Activated naive CD8-positive, alpha-beta T cell treated with anti-CD3 and anti-CD28 coated beads, Interleukin-2, amount 50 U/mL, for 24 hours (primary cell): ENCODE measurements around the gene ZNF883.

Experiments
- ATAC-seq: fragments of 150-1000 bp; cut with Tn5 transposase; one replicate; pipeline ENCODE4 v1.10.0; 2021
- DNase-seq: peaks from one replicate; pipeline ENCODE4 v3.0.0; 2021
- H3K27ac Mint-ChIP-seq: one replicate; pipeline ENCODE4 v1.8.0; 2021; ENCODE audit warnings: mild to moderate bottlenecking, mixed read lengths
- H3K27me3 Mint-ChIP-seq: one replicate; pipeline ENCODE4 v1.8.0; 2021; ENCODE audit warnings: mixed read lengths
- H3K36me3 Mint-ChIP-seq: one replicate; pipeline ENCODE4 v1.8.0; 2021; ENCODE audit warnings: low read depth, mixed read lengths
- H3K4me1 Mint-ChIP-seq: one replicate; pipeline ENCODE4 v1.8.0; 2021; ENCODE audit warnings: mixed read lengths
- H3K4me3 Mint-ChIP-seq: one replicate; pipeline ENCODE4 v1.8.0; 2021; ENCODE audit warnings: mild to moderate bottlenecking, moderate library complexity, mixed read lengths
- H3K9me3 Mint-ChIP-seq: one replicate; pipeline ENCODE4 v1.8.0; 2021; ENCODE audit warnings: mixed read lengths

ZNF883 gene

DNA sequence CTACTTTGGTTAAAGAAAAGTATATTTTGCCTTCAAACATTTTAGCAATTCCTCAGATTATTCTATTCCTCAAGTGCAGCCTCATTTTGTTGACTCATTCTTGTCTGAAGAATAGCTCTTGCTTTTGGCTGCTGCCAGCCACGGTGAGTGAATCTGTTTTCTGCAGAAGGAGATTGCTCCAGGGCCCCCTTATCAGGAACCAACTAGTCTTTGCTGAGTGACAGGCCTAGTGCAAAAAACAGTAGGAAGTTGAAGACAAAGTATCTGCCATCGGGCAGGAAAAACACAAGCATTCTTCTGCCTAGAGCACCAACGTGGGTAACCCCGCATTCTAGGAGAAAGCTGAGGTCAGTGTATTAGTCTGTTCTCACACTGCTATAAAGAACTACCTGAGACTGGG lies 42.3 kb downstream of the ZNF883 start:
- no peak for ATAC-seq
- H3K4me3 Mint-ChIP-seq = no peak overlapping the region

DNA sequence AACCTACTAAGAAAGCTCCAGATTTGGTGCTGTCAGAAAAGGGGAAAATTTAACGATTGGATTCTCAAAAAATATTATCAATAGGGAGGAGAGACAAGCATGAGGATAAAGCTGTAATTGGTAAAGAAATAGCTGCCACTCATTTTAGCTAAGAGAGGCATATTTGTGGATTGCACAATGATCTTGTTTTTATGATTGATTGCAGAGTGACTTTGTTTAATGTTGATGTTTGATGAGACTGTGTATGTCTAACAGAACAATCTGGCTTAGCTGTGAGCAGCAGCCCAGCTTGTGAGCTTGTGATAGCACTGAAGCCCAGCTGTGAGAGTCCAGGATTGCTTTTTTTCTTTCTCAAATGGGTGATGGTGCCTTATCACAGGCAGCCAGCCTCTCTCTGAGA lies 56.4 kb downstream of the ZNF883 start:
- no peak overlapping the region for H3K27ac Mint-ChIP-seq
- peaks cover 6% of the 10 kb centered on the region for H3K27me3 Mint-ChIP-seq
- no peak for ATAC-seq
- no peak for DNase-seq
- H3K36me3 Mint-ChIP-seq = no peaks in the 10 kb centered on the region
- H3K9me3 Mint-ChIP-seq = peaks cover 5% of the 10 kb centered on the region
- no peaks in the 10 kb centered on the region for H3K4me1 Mint-ChIP-seq
- no peak overlapping the region for H3K4me3 Mint-ChIP-seq

More for the DNA sequence above, 42.3 kb downstream of the ZNF883 start:
- H3K27me3 Mint-ChIP-seq = peaks cover 16% of the 10 kb centered on the region
- DNase-seq = no peak
- H3K27ac Mint-ChIP-seq = no peak overlapping the region
- H3K4me1 Mint-ChIP-seq = no peaks in the 10 kb centered on the region
- no peaks in the 10 kb centered on the region for H3K36me3 Mint-ChIP-seq
- H3K9me3 Mint-ChIP-seq = peaks cover 9% of the 10 kb centered on the region

DNA sequence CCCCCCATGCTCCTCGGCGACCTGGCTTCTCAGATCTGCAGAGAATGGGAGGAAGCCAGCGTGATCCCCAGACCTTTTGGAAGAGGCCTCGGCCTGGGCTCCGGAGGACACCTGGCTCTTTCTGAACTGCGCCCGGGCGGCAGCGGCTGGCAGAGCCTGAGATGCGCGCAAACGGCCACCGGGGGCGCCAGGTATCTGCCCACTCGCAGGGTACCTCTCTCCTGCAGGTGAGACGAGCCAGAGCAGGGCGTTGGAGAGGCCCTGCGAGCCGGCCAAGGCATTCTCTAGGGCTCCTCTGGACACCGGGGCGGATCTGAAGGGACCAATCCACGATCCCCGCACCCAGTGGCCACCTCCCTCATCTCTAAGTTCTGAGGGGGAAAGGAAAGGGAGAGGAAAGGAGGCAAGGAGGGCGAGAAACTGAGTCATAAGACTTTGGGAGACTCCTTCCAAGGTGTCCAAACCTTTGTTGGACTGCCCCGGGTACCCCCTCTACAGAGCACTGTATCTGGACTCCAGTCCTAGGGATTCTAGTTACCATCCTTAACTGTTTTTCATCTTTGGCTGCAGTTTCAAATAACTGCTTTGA lies 66.3 kb downstream of the ZNF883 start:
- ATAC-seq (peak; percentile 28), DNase-seq (peak; percentile 8)
- no peak overlapping the region for H3K27ac Mint-ChIP-seq
- H3K36me3 Mint-ChIP-seq = peaks cover 3% of the 10 kb centered on the region
- peaks cover 16% of the 10 kb centered on the region for H3K27me3 Mint-ChIP-seq
- H3K4me3 Mint-ChIP-seq = no peak overlapping the region
- H3K9me3 Mint-ChIP-seq = peaks cover 21% of the 10 kb centered on the region
- H3K4me1 Mint-ChIP-seq = no peaks in the 10 kb centered on the region

DNA sequence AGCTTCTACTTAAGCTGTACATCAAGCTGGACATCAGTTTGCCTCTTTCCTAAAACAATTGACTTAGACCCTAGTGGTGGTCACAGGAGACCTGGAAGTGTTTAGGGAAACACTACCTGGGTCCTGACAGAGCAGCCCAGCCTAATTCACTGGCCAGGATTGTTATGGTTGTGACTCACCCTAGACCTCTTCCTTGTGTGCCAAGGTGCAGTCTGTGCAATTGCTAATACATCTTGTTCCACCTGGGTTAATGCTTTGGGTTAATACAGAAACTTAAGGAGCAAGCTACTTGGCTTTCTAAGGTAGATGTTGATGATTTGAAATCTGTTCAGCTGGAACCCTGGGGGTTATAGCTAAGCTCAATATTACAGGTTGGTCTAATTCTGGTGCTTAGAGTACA lies 72.6 kb downstream of the ZNF883 start:
- no peak for DNase-seq
- H3K4me3 Mint-ChIP-seq = no peak overlapping the region
- no peak for ATAC-seq
- peaks cover 14% of the 10 kb centered on the region for H3K27me3 Mint-ChIP-seq
- H3K9me3 Mint-ChIP-seq = no peaks in the 10 kb centered on the region
- H3K4me1 Mint-ChIP-seq = no peaks in the 10 kb centered on the region
- no peak overlapping the region for H3K27ac Mint-ChIP-seq
- H3K36me3 Mint-ChIP-seq = no peaks in the 10 kb centered on the region

DNA sequence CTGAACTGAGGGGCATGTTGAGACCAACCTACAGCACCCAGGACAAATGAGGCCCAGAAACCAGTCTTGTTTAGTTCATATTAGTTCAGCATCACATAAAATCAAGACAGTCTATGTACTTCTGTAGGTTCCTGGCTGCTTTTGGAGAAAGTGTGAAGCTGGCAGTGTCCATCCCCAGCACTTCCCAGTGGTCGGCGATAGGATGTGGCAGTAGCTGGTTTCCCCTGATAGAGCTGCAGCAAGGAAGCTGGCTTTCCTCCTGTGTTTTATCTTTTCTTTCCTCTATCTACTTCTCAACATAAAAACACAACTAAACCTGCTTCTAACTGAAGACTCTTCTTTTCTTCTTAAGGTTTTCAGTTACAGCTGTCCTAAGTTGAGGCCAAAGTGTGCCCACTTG lies 78.3 kb downstream of the ZNF883 start:
- H3K9me3 Mint-ChIP-seq = no peaks in the 10 kb centered on the region
- H3K36me3 Mint-ChIP-seq = no peaks in the 10 kb centered on the region
- H3K27me3 Mint-ChIP-seq = peaks cover 25% of the 10 kb centered on the region

DNA sequence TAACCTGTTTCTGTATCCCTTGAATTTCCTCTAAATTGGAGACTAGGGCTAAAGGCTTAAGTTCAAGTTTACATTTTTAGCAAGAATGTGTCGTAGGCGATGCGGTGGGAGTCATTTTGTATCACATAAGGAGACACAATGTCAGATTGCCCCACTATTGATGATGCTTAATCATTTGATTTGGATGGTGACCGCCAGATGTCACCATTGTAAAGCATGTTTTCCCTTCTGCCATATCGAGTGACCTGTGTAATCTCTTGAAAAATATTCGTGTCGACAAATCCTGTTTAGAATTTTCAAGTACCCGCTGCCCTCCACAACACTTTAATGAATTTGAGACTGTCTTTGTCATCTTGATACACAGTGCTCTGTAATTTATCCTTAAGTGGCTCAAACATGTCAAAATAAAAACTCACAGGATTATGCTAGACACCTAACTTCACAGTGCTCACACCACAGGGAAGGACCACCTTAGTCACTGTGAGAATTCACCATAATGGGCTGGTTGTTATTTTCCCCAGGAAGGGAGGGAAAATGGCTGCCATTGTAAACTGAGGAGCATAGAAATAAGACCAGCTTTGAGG lies 86.8 kb downstream of the ZNF883 start:
- Mint-ChIP-seq H3K36me3 (no peaks in the 10 kb centered on the region), H3K9me3 (no peaks in the 10 kb centered on the region), H3K4me3 (no peak overlapping the region), H3K27me3 (peaks cover 31% of the 10 kb centered on the region), H3K27ac (no peak overlapping the region), H3K4me1 (no peaks in the 10 kb centered on the region)
- peak; percentile 9 for DNase-seq
- ATAC-seq = no peak

More for the DNA sequence above, 78.3 kb downstream of the ZNF883 start:
- Mint-ChIP-seq H3K4me1 (no peaks in the 10 kb centered on the region), H3K27ac (no peak overlapping the region), H3K4me3 (no peak overlapping the region)
- ATAC-seq (no peak), DNase-seq (no peak)

DNA sequence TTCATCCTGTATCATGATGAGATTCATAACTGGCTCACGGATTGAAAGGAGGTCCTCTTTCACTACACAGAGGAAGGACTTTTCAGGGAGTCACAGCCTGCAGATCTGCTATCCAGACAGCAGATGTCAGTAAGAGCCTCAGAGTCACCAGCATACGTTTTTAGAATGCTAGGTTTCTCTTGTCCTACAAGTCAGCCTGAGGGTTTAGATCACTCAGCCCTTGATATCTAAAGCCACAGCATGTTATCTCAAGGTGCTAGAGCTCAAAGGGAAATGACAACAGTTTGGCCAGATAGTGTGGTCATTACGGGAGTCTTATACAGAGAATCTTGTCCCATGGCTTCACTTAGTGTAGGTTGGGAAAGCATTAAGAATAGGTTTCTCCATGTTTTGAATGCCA lies 90.4 kb downstream of the ZNF883 start:
- DNase-seq (no peak), ATAC-seq (peak; percentile 46)
- Mint-ChIP-seq H3K36me3 (no peaks in the 10 kb centered on the region), H3K4me1 (no peaks in the 10 kb centered on the region), H3K9me3 (no peaks in the 10 kb centered on the region), H3K27me3 (peaks cover 14% of the 10 kb centered on the region), H3K4me3 (no peak overlapping the region), H3K27ac (no peak overlapping the region)

DNA sequence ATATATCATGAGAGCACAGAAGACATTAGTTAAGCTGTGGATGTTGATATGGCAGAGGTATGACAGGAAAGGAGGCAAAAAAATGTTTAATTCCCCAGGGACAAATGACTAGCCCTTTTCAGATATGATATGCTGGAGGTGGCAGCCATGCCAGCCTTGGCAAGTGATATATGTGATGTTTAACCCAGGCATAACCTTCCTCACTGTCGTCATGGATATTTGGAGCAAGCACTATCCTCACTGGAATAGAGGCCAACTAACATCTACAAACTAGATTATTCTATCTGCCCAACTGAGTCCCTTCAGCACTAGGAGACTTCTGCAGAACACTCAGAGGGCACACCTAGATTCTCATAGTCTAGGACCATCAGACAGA lies 94.0 kb downstream of the ZNF883 start:
- Mint-ChIP-seq H3K36me3 (no peaks in the 10 kb centered on the region), H3K4me1 (no peaks in the 10 kb centered on the region), H3K4me3 (no peak overlapping the region), H3K9me3 (no peaks in the 10 kb centered on the region), H3K27me3 (peaks cover 4% of the 10 kb centered on the region), H3K27ac (no peak overlapping the region)
- DNase-seq = no peak
- no peak for ATAC-seq

DNA sequence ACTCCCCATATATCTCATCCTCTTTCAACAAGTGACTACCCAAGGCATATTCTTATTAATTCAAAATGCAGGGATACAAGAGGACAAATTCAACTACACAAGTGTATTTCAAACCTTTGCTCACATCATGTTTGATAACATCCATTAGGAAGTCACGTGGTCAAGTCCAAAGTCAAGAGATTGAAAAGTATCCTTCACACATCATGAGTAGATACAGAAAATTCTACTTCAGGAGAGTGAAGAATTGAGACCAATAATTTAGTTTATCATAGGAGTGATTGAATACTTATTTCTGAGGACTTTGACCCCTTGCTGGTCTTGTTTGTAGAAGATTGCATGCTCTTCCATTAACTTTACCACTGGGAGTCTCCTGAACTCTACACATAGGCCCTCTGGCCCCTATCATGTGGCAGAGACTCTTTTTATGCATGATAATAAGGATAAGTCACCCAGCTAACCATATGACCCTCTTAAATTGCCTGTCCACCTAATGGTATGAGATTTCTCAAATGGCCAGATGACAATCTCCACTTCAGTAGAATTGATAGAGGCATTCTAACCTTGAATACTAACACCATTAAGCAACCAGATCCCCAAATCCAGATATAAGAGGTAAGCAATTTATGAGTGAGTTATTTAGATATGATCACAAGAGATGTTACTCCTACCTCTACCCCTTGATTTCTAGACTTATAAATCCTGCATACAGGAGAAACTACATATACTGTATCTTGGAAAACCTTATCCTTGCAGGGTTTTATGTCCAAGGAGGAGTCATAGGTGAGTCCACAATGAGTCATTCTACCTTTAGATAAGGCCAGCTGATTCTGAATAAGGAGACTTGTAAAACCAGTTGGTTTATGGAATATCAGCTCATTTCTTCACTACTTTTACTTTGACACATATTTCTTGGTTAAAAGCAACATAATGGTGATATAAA lies 94.7 kb downstream of the ZNF883 start:
- Mint-ChIP-seq H3K27ac (no peak overlapping the region), H3K36me3 (no peaks in the 10 kb centered on the region), H3K27me3 (peaks cover 2% of the 10 kb centered on the region), H3K4me3 (no peak overlapping the region), H3K4me1 (no peaks in the 10 kb centered on the region), H3K9me3 (no peaks in the 10 kb centered on the region)
- DNase-seq (no peak), ATAC-seq (no peak)

DNA sequence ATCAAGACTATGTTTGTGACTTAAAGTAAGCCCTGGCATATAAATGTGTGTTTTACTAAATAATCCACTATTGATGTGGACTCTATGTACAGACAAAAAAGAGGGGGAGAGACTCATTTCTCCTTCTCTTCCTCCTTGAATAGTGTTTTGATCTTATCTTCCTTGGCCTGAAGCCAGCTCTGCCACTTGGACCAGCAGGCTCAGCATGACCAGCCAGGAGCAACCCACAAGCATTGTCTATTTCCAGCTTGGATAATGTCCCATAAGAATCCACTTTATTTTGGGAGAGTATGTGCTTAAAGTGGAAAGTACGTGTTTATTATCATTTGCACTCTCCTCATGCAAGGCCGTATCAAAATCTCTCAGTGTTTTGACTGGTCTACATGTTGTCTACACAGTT lies 97.5 kb downstream of the ZNF883 start:
- no peaks in the 10 kb centered on the region for H3K36me3 Mint-ChIP-seq
- peaks cover 2% of the 10 kb centered on the region for H3K27me3 Mint-ChIP-seq
- H3K9me3 Mint-ChIP-seq = no peaks in the 10 kb centered on the region
- no peak overlapping the region for H3K4me3 Mint-ChIP-seq
- ATAC-seq (no peak), DNase-seq (no peak)
- no peak overlapping the region for H3K27ac Mint-ChIP-seq
- no peaks in the 10 kb centered on the region for H3K4me1 Mint-ChIP-seq

DNA sequence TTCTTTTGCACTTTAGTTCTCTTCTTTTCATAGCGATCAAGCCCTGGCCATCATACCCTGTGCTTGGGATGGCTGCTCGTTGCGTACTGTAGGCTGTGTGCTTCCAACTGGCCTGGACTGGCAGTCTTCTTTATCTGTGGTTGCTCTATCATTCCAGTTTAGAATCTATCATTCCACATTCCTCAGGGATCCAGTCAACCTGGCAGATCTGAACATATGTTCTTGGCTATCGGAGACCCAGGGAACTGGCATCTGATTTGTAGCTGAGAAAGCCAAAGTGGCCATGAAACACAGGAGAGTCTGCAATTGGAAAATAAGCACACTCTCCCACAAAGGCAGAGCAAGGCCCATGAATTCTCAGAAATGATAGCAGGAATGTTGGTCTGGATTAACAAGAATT lies 98.7 kb downstream of the ZNF883 start:
- Mint-ChIP-seq H3K36me3 (no peaks in the 10 kb centered on the region), H3K27me3 (peaks cover 4% of the 10 kb centered on the region), H3K9me3 (no peaks in the 10 kb centered on the region), H3K4me3 (no peak overlapping the region), H3K27ac (no peak overlapping the region), H3K4me1 (no peaks in the 10 kb centered on the region)
- no peak for ATAC-seq
- no peak for DNase-seq

DNA sequence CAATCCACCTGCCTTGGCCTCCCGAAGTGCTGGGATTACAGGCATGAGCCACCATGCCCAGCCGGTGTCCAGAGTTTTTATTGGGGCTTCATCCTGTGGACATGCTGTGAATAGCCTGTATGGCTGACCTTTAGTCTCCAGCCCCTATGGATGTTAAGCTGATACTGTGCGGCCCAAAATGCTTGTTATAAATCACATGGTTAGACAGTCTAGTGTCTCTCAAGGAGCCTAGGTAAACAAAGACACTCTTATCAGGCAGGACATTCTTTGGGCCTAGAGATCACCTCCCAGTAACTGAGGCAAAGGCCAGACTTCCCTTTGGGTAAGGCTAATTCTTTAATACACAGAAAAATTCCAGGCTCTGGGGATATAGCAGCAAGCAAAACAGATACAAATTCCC lies 99.4 kb downstream of the ZNF883 start:
- no peak overlapping the region for H3K4me3 Mint-ChIP-seq
- no peaks in the 10 kb centered on the region for H3K9me3 Mint-ChIP-seq
- peaks cover 6% of the 10 kb centered on the region for H3K27me3 Mint-ChIP-seq
- DNase-seq = no peak
- no peak for ATAC-seq
- no peaks in the 10 kb centered on the region for H3K4me1 Mint-ChIP-seq
- H3K27ac Mint-ChIP-seq = no peak overlapping the region
- no peaks in the 10 kb centered on the region for H3K36me3 Mint-ChIP-seq

DNA sequence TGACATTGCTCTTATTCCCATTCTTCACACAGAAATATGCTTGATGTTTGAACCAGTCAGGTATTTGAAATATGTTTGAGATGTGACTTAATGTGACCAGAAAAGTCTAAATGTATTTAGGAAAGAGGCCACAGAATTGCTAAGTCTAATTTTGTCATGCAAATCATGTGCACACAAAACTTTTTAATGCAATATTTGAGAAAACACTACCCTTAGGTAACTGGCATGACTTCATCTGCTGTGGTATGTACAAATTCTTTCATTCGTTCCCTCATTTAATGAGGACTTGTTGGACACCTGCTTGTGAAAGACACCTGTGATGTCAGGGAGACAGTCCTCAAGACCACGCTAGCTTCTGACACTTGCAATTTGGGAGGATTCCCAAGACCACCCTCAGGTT lies 100.3 kb downstream of the ZNF883 start:
- Mint-ChIP-seq H3K4me3 (no peak overlapping the region), H3K4me1 (no peaks in the 10 kb centered on the region), H3K27me3 (peaks cover 6% of the 10 kb centered on the region), H3K27ac (no peak overlapping the region), H3K9me3 (no peaks in the 10 kb centered on the region), H3K36me3 (no peaks in the 10 kb centered on the region)
- DNase-seq = no peak
- no peak for ATAC-seq
